ENCODE data around the gene PRRT1B.
"Not testable (repeated sequence)": the region's sequence is repeated elsewhere in the genome, so short reads cannot be mapped to it uniquely, and the experiment has no call there.

Gene PRRT1B

DNA sequence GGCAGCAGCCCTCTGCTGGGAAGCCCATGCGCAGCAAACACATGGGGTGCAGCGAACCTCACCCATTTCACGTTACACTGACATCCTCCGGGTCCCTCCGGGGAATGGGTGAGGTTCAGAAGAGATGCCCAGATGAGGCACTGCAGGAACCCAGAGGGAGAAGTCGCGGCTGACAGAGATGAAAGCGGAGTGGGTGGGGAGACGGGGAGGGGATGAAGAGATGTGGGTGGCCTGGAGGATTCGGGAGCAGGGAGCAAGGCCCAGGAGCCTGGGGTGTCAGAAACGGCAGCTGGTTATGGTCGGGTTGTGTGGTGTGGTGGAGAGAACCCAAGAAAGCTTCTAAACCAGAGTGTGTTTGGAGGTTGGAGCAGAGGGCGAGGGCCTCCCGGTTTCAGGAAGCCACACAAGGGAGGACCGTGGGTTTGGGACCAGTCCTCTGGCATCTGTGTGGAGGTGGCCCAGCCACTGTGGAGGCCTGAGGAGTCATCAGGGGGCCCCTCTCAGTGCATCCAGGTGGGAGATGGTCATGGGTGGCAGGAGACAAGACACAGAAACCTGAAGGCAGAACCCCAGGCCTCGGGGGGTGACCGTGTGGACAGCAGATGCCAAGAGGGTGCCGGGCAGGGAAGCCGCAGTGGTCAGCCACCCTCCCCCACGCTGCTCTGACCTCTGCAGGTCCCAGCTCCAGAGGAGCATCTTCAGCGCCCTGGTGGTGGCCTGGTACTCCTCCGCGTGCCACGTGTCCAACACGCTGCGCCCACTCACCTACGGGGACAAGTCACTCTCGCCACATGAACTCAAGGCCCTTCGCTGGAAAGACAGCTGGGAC is 22.9 kb upstream of the PRRT1B start:
- no peak for DNase-seq (ENCODE audit: low read depth, low spot score)

DNA sequence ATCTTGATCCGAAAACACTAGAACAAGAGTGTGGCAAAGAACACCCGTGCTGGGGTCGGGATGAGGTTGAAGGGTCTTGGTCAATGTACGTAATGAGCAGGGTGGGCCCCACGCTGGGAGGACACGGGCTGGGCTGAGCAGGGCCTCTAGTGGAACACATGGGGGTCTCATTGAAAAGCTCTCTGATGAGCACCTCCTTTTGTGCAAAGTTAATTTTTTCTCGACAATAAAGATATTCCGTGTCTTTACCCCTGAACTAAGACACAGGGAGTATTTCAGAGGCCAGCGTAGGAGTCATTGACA is 22.3 kb upstream of the PRRT1B start:
- DNase-seq (ENCODE audit: low read depth, low spot score) = no peak

DNA sequence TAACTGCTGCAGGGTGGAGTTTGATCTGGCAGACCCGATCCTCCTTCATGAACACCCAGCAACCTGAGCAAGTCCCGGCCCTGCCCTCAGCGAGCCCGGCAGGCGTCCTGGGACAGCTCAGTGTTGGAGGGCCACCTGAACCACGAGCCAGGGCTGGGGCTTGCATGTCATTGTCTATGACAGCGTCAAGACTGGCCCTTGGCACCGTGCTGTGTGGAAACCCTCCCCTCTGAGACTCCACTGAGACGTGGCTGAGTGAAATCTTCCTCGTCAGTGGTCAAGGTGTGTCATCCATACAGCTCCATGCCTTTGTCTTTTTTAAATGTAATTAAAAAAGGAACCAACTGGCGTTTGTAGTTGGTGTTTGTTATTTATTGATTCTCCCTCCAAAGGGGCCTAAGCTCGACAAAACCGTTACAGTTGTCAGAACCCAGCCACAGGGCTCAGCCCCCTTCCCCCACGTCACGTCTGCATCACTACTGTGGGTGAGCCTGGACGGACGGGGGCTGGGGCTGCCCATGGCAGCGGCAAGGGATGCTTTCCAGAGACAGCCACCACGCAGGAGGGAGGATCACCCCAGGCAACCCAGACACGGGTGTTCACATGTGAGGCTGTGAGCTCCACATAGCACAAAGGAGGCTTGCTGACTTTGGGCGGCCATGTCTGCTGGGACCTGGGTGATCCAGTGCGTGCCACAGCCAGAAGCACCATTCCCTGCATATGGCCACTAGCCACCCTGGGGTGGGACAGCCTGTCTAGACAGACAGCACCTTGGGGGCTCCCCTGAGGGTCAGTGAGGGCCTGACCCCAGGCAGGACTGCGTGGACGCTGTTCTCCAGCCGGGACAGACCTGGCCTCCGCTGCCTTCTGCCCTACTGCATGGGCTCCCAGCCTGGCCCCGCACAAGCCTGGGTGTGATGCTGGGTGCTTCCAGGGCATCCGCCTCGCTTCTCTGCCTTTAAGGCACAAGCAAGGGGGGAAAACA is 21.6 kb upstream of the PRRT1B start:
- no peak for DNase-seq (ENCODE audit: low read depth, low spot score)

DNA sequence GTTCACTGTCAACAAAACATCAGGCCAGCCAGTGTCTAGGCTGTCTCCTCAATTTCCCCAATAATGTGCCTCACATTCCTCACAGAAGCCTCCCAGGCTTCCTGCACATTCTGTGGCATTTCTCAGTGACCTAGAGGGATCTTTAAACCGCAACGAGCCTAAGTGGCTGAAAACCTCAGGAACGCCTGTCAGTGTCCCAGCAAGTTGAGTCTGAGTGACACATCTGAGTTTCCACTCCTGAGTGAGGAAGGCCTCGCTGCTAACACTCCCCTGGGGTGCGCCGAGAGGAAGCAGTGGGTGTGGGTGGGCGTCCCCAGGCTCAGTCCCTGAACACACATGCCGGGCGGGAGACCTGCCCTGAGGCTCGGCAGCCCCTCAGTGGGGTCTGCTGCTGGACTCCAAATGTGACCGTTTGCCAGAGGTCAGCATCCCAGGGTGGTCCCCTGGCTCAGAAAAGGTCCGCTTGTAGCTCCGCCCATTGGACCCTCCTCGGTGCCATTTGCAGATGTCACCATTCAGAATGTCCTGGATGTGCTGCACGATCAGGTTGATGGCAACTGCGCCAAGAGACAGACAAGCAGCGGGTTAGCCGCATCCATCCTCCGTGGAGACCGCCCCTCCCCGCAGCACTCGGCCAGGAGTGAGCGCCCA is 20.5 kb upstream of the PRRT1B start:
- DNase-seq (ENCODE audit: low read depth, low spot score) = no peak

DNA sequence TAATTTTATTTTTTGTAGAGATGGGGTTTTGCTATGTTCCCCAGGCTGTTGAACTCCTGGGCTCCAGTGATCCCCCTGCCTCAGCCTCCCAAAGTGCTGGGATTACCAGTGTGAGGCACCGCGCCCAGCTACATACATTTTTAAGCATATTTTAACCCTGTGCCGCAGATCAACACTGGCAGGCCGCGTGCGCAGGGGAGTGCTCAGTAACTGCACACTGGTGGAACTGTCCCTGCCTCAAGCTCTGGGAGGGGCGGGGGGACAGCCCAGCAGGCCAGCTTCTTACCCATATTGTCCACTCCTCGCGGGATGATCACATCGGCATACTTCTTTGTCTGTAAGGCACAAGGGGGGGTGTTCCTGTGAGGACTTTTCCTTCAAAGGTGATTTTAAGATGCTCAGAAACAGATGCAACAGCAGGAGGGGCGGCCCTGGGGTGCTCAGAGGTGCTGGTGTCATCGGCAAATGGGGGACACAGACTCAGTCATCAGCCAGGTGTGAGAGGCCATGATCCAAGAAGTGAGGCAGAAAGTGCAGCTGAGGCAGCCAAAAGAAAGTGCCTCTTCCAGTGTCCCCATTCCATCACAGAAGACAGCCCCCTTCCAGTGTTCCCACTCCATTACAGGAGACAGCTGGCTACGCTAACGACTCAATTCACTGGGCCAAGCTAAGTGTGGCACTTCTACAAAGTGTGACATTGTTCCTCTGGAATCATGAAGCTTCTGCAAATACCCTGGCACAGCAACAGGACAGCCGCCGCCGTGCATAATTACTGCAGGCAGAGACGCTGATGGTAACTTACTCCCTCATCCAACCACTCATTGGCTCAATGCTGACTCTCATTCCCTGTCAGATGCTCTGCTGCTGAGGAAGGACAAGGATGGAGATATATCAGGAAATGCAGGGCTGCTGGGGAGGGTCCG is 19.4 kb upstream of the PRRT1B start:
- no peak for DNase-seq (ENCODE audit: low read depth, low spot score)

DNA sequence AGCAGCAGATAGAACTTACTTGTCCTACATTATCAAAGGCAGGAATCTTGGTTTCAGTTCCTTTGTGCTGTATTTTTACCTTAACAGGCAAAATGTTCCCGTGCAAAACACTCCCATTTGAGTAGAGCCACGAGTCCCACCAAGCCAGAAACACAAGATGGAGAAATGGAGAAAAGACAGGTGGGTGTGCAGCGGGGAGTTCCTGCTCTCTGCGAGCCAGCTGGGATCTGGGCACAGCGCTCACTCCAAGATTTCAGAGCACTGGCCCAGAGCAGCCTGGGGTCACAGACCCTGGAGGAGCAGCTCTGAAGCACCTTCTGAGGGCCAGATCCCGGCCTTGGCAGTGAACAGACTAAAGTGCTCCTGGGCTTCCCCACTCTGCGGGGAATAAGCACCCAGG is 17.1 kb upstream of the PRRT1B start:
- no peak for DNase-seq (ENCODE audit: low read depth, low spot score)

DNA sequence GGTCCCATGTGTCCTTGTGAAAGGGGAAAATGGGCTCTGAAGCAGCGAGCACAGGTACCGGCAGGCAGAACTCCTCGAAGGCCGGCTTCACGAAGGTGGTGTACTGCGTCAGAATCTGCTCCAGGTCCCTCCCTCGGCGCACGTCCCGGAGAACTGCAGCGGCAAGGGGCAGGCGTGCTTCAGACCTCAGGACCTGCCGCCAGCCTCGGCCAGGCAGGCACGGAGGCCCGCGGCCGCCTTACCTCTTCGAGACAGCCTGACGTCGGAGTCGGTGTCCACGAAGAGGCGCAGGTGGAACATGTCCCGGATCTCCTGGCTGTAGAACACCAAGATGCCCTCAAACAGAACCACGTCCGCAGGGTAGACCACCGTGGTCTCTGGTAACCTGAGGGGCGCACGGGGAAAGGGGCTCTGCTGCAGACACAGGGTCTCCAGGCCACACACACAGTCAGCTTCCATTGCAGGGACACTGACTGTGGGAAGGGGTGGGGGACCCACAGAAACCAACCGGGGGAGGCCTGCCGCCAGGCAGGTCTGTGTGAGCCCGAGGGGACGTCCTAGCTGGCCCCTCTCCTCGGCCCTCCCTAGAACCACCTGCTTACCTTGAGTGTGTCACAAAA is 16.3 kb upstream of the PRRT1B start:
- no peak for DNase-seq (ENCODE audit: low read depth, low spot score)

DNA sequence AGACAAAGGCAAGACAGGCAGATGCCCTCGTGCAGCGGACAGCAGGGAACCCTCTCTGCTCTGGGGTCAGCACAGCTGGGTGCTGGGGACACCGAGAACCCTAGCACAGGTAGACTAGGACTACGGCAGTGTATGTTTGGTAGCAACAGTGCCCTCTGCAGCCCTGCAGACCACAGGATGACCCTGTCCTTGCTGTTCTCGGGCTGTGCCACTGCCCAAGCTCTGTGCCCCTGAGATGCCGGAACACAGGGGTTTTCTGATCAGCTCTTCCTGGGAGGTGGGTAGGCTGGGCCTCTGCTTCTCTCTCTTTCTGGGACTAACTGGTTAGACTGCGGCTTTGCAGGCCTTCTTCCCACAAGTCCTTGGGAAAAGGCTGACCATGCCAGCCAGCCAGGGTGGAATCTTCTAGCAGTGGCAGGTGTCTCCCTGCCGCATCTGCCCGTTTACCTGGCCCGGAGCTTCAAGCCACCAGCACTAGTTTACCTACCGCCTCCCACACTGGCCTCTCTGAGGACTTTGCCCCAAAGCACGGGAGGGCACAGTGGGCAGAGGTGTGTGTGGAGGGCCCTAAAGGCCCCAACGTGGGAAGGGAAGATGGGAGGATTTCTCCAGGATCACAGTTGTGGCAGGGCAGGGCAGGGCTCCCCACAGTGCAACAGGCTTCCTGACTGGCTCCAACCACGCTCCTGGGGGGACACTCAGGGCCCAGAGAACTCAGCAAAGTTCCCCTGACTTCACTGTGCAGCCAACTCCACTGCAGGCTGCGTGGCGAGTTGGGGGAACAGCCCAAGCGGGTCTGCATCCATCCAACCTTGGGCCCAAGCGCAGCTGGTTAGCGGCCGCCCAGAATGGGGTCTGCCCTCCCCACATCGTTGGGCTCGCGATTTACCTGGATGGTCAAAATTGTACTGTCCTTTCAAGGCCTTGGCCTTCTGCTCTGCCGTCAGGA is 15.5 kb upstream of the PRRT1B start:
- DNase-seq (ENCODE audit: low read depth, low spot score) = no peak

DNA sequence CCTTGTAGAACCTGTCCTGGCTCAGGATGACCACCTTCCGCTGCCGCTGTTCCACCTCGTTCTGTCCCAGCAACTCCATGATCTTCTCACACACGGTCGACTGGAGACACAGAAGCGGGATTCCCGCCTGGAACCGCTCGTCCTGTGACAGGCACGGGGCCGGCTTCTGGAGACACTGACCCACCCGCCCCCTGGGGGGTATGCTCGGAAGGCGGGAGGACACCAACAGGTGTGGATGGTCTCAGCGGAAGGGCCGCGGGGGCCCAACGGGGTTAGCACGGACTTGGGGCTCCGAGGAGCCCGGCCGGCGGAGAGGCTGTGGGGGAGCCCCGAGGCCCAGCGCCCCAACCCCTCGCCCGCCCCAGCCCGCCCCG is 14.8 kb upstream of the PRRT1B start:
- DNase-seq (ENCODE audit: low read depth, low spot score) = no peak

DNA sequence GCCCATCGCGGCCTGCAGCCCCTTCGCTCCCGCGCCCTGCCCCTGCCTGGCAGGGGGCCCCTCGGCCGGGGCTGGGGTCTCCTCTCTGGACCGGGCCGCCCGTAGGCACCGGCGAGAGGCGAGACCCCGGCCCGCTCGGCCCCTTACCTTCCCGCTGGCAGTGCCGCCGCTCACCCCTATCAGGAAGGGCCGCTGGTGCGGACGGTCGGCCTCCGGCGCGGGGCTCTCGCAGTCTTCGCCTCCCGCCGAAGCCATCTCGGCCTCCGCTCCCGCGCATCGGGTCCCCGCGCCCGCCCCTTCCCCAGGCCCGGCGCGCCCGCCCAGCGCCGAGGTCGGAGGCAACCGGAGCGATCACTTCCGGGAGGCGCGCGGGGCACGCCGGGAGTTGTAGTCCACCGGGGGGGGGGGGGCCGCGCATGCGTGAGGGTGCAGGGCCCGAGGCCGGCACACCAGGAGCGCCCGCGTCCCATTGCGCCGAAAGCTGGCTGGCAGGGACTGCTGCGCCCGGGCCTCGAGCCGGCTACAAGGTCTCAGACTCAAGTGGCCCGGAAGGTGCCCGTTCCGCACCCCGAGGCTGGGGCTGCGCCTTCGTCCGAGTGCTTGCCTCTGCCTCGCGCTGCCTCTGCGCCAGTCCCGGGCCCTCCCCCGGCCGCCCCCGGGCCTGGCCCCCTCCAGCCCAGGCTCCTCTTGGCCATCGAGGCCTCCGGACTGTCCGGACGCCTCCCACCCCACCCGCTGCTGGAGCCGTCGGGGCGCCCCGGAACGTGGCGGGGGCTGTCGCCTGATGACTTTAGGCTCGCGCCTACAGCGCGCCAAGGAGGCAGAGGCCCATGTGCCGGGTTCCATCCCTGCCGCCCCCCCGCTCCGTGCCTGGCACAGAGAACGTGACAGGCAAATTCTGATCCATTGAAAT is 14.1 kb upstream of the PRRT1B start, which contains the start of gene UCK1:
TSS of gene UCK1 (minus strand) at position 344 of the 913 bp plus-strand sequence. CDS start at position 255, 89 bp downstream.
- DNase-seq (ENCODE audit: low read depth, low spot score) = peak; percentile 42

DNA sequence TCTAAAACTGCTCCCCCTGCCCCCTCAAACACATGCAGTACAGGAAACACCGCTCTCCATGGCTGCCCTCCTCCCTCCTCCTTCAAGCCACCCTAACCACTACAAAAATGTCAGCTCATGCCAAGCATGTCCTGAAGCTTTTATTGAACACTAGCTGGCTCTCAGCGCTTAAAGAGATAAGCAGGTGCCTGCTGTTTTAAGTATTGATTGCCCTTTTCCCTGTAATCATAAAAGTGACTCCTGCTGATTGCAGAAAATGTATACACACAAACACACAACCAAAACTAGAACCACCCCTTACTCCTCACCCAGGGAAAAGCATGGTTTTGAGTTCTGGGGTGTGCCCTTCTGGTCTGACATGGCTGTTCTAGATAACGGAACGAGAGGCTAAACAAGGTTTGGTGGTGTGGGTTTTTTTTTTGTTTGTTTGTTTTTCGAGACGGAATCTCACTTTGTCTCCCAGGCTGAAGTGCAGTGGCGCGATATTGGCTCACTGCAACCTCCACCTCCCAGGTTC is 10.5 kb upstream of the PRRT1B start:
- DNase-seq (ENCODE audit: low read depth, low spot score) = no peak

DNA sequence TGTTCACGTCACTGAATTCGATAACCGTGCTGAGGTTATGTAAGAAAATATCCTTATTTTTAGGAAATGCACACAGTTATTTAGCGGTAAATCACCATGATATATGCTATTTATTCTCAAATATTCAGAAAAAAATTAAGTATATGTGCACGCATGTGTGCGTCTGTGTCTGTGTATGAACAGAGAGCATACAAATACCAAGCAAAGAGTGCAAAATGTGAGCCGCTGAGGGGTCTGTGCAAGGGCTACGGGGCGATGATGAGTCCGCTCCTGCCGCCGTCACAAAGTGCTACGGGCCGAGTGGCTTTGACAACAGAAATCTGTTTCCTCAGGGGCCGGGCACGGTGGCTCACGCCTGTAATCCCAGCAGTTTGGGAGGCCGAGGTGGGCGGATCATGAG is 7.4 kb upstream of the PRRT1B start:
- no peak for DNase-seq (ENCODE audit: low read depth, low spot score)

DNA sequence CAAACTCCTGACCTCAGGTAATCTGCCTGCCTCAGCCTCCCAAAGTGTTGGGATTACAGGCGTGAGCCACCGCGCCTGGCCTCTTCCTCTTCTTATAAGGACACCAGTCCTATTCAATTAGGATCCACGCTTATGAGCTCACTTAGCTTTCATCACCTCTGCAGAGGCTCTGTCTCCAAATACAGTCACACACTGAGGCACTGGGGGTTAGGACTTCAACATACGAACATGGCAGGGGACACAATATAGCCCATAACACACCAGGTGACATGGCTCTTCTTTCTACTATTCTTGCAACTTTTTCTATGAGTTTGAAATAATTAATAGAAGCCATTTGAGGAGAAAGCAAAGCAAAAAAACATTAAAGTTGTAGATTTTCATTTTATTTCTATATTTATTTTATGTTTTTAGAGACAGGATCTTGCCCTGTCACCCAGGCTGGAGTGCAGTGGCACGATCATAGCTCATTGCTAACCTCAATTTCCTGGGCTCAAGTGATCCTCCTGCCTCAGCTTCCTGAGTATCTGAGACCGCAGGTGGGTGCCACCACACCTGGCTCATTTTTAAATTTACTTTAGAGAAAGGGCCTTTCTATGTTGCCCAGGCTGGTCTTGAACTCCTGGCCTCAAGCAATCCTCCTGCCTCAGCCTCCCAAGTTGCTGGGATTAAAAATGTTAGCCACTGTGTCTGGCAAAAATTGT is 6.0 kb upstream of the PRRT1B start:
- no peak for DNase-seq (ENCODE audit: low read depth, low spot score)

DNA sequence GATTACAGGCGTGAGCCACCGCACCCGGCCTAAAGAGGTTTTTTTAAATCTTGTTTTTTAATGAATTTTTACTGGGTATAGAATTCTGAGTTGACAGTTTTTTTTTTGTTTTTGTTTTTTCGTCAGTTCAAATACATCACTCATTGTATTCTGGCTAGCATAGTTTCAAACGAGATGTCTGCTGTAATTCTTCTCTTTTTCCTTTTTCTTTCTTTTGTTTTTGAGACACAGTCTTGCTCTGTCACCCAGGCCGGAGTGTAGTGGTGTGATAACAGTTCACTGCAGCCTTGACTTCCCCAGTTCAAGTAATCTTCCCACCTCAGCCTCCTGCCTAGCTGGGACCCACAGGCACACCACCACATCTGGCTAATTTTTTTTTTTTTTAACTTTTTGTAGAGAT is 2.2 kb upstream of the PRRT1B start:
- DNase-seq (ENCODE audit: low read depth, low spot score) = no peak

DNA sequence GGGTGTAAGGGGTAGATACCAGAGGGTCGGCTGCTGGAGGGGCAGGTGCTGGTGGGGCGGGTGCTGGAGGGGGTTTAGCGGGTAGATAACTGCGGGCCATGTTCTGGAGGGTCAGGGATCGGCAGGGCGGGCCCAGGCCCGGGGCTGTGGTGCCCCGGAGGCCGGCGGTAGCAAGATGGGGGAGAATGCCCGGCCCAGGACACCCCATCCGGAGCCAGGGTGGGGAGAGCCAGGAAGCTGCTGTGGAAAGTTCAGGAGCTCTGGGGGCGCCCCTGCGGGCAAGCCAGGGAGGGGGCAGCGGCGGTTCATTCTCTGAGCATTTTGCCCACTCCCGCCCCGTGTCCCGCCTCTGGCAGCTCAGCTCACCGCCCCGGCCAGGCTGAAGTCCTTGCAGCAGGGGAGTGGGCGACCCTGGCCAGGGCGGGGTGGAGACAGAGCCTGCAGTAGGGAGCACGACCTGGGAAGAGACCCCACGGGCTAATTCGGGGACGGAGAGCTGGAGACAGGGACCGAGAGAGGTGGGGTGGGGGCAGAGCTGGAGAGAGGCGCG is 538 bp downstream of the PRRT1B start:
- DNase-seq (ENCODE audit: low read depth, low spot score) = no peak

DNA sequence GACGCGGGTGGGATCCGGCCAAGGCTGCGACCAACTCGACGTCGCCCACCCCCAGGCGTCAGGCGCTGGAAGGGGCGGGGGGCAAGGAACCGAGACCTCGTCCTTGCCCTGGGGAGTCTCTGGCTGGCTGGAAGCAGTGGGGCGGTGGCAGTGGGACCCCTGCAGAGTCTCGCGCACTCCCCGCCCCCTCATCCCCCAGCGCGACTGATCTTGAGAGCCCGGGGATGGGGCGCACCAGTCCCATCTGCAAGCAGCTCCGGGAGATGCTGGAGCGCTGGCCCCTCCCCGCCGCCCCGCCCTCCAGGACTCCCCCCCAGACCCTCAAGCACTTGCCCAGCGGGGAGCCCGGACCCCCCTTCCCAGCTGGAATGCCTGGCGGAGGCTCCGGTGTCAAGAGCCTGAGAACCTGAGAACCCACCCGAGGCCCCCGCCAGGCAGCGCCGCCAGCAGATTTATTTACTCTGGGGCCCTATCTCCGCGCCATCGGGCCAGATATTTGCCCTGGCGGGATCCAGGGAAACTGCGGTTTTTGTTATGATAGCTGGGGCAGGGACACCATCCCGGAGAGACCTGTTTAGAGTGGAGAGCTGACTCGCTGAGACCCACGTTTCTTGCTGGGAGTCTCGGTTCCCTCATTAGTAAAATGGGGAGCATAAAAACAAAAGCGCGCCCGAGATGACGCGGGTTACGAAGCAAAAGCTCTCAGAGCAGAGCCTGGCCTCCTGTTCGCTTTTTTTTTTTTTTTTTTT is 1.2 kb downstream of the PRRT1B start:
- DNase-seq (ENCODE audit: low read depth, low spot score) = no peak

DNA sequence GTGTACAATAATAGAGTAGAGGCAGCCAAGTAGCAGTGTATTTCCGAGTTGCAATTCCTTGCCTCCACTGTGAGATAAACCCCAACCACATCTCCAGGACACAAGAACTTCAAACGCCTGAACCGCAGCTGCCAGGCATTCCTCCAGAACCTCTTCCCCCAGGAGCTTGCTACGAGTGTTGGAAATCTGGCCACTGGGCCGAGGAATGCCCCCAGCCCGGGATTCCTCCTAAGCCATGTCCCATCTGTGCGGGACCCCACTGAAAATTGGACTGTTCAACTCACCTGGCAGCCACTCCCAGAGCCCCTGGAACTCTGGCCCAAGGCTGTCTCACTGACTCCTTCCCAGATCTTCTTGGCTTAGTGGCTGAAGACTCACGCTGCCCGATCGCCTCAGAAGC is 3.9 kb downstream of the PRRT1B start:
- DNase-seq (ENCODE audit: low read depth, low spot score) = not testable (repeated sequence)
